Inflammatory macrophage (primary cell): Measurements from ENCODE around the gene CFDP1.

Experiments used
- DNase-seq, 2 donors: peaks; one replicate each; pipeline ENCODE4 v3.0.0-alpha.2; 2020 to 2022

Gene CFDP1

GRCh38 chr16:75248536-75249380 is 184.5 kb downstream of the CFDP1 start:
- DNase-seq, result no peak

DNA sequence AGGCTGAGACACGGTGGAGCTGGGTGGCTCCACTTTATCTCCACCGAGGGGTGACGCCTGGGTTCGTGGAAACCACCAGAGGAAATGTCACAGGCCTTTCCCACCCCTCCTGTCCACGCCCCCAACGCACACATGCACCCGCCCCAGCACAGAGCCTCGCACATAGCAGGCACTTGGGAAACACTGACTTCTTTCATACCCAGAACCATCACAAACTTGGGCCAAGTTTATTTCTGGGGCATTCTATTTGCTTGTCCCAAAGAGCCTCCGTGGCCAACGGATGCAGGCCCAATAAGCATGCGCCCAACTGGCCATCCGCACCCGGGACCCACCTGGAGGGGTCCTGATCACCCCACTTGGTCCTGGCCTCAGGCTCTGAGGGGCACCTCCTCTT is 185.2 kb downstream of the CFDP1 start:
- no peak for DNase-seq

DNA sequence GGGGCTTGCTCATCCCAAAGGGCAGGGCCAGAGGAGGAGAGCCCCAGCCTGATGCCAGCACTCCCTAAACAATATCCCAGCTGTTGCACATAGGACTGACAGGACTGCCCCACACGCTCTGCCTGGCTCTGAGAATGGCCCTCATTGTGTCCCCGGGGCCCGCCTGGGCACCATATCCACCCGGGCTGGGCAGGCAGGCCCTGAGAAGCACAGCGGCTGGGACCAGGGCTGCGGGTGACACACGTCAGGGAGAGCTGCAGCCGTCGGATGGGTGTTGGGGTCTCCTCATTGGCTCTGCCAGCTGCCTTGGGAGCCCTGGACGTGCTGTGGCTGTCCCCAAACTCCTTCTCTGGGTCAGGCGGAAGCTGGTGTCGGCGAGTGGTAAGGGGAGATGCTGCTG is 186.1 kb downstream of the CFDP1 start:
- no peak for DNase-seq

DNA sequence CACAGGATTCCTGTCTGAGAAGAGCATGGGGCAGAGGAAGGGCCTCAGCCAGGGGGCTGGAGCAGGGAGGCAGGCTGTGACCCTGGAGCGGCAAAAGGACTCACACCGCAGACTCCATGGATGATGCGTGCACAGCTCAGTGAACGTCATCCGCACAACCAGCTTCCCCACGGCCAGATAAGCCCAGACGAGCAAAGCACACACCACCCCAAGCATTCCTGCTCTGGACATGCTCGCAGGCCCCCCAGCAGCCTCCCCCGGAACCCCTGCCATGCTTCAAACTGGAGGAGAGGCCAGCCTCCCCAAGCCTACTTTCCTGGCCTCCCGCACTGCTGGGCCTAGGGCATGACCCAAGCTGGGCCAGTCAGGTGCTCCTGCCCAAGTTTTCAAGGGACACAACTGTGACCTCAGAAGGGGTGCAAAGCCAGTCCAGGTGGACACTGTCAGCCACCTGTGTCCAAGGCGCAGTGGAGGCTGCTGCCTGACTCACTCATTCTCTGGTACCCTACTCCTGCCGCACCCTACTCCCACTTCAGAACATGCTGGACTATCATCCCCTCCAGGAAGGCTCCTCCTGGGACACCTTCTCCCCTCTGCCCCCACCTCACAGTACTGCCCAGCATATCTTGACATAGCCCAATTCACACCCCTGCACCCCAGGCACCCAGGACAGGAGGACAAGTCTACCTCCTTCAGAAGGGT is 186.6 kb downstream of the CFDP1 start:
- DNase-seq, result no peak

DNA sequence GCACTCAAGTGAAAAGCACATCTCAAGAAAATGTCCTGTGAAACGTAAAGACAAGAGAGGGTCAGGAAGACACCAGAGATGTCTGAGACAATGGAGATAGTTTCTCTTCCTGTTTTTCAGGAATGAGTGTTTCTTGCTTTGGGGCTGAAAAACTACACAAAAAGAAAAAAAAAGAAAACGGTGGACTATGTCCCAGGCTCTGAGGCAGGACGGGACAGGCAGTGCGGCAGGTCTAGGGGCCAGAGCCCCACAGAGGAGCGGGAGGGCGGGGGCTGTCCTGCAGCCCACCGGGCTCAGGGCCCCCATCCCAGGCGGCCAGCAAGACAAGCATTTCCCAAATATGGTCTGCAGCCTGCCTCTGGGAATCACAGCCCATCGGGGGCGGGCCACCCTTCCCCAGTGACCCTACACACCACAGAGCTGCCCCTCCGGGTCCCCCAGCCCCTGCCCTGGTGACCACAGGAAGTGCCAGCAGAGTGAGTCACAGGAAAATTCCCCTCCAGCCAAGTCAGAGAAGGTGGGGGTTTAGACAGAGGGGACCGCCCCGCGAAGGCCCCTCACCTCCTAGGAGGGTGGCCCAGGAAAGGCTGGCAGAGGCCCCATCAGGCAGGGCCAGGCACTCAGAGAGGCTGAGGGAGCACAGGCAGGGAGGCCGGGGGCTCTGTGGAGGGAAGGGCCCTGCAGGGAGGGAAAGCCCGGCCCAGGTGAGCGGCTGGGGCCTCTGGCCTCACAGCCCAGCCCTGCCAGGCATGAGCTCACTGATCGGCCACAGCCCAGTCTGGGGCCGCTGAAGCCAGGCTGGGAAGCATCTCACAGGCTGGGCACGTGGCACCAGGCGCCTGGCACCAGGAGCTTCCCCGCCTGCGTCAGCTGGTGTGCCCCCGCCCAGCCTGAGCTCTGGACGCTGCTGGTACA is 188.2 kb downstream of the CFDP1 start:
- DNase-seq, result no peak

- peak; percentile 21 to 22 for DNase-seq
Measured at GRCh38 chr16:75244225-75244809, 189.0 kb downstream of the CFDP1 start.
